HepG2 (cell line): Measurements from ENCODE around the gene RHOBTB3. TPM values are rescaled to one million over a fixed set of nuclear protein-coding genes. Genes with fewer than 3 reads are reported as not detected.

Experiments used
- ATF3 ChIP-seq: sonication (generic); formaldehyde crosslinking; IDR thresholded peaks from 2 replicates; pipeline ENCODE4 v1.4.0; 2020; ENCODE audit warnings: missing genetic modification reagents
- CBFB ChIP-seq: sonication (generic); formaldehyde crosslinking; IDR thresholded peaks from 2 replicates; pipeline ENCODE4 v1.4.0; 2020; ENCODE audit warnings: missing genetic modification reagents
- FIP1L1 ChIP-seq: fragments of 200-400 bp; formaldehyde crosslinking; IDR thresholded peaks from 2 replicates; pipeline ENCODE4 v1.6.1; 2018; ENCODE audit warnings: low read depth, mild to moderate bottlenecking, low read length, moderate library complexity, borderline replicate concordance; ENCODE audit not compliant: insufficient read depth
- FOXA1 ChIP-seq, 2 experiments: fragments of 450-650 bp in 1 of 2; sonication (generic) in 1 of 2; formaldehyde crosslinking in 1 of 2; IDR thresholded peaks; 2 replicates each; pipeline versions ENCODE4 v1.4.0 to v1.6.1; 2016 to 2020; ENCODE audit warnings: missing genetic modification reagents in 1 of 2
- GLMP ChIP-seq: sonication (generic); formaldehyde crosslinking; IDR thresholded peaks from 2 replicates; pipeline ENCODE4 v1.9.0; 2021; ENCODE audit warnings: missing genetic modification reagents, mild to moderate bottlenecking, borderline replicate concordance
- MAX ChIP-seq: IDR thresholded peaks from 2 replicates; pipeline ENCODE4 v1.6.1; 2012; ENCODE audit warnings: inconsistent platforms
- SETDB1 ChIP-seq: sonication (generic); formaldehyde crosslinking; IDR thresholded peaks from 2 replicates; pipeline ENCODE4 v1.5.1; 2020; ENCODE audit warnings: missing genetic modification reagents, mild to moderate bottlenecking, borderline replicate concordance
- SIN3B ChIP-seq: fragments of 150-350 bp; IDR thresholded peaks from 2 replicates; pipeline ENCODE4 v1.6.1; 2014; ENCODE audit warnings: low read length
- SMAD9 ChIP-seq: sonication (generic); formaldehyde crosslinking; IDR thresholded peaks from 2 replicates; pipeline ENCODE4 v1.5.1; 2020; ENCODE audit warnings: mild to moderate bottlenecking, missing genetic modification reagents
- SNAPC2 ChIP-seq: sonication (generic); formaldehyde crosslinking; IDR thresholded peaks from 2 replicates; pipeline ENCODE4 v1.8.1; 2022; ENCODE audit warnings: mild to moderate bottlenecking, missing genetic modification reagents
- STAT5B ChIP-seq: sonication (generic); formaldehyde crosslinking; IDR thresholded peaks from 2 replicates; pipeline ENCODE4 v1.4.0; 2020; ENCODE audit warnings: missing genetic modification reagents
- TBL1XR1 ChIP-seq: fragments of 150-350 bp; IDR thresholded peaks from 2 replicates; pipeline ENCODE4 v1.6.1; 2014; ENCODE audit warnings: borderline replicate concordance, low read length; ENCODE audit not compliant: partially characterized antibody
- ZBTB39 ChIP-seq: sonication (generic); formaldehyde crosslinking; IDR thresholded peaks from 2 replicates; pipeline ENCODE4 v1.5.0; 2020; ENCODE audit warnings: missing genetic modification reagents
- ZBTB7A ChIP-seq: sonication (generic); formaldehyde crosslinking; IDR thresholded peaks from 2 replicates; pipeline ENCODE4 v1.8.0; 2022; ENCODE audit warnings: mild to moderate bottlenecking, missing genetic modification reagents
- ZNF275 ChIP-seq: sonication (generic); formaldehyde crosslinking; IDR thresholded peaks from 2 replicates; pipeline ENCODE4 v1.8.0; 2022; ENCODE audit warnings: missing genetic modification reagents, mild to moderate bottlenecking, inconsistent platforms, borderline replicate concordance
- ZNF282 ChIP-seq: fragments of 450-650 bp; IDR thresholded peaks from 2 replicates; pipeline ENCODE4 v1.6.1; 2018; ENCODE audit not compliant: partially characterized antibody
- ZNF414 ChIP-seq: sonication (generic); formaldehyde crosslinking; IDR thresholded peaks from 2 replicates; pipeline ENCODE4 v1.5.0; 2020; ENCODE audit warnings: missing genetic modification reagents
- ZNF431 ChIP-seq: sonication (generic); formaldehyde crosslinking; IDR thresholded peaks from 2 replicates; pipeline ENCODE4 v1.9.0; 2022; ENCODE audit warnings: missing genetic modification reagents, low read depth, mild to moderate bottlenecking, borderline replicate concordance
- ZNF512 ChIP-seq: sonication (generic); formaldehyde crosslinking; IDR thresholded peaks from 2 replicates; pipeline ENCODE4 v1.4.0; 2020; ENCODE audit warnings: mild to moderate bottlenecking, missing genetic modification reagents
- ZNF563 ChIP-seq: sonication (generic); formaldehyde crosslinking; IDR thresholded peaks from 2 replicates; pipeline ENCODE4 v1.8.0; 2022; ENCODE audit warnings: mild to moderate bottlenecking, moderate library complexity, missing genetic modification reagents
- ZNF800 ChIP-seq: sonication (generic); formaldehyde crosslinking; IDR thresholded peaks from 2 replicates; pipeline ENCODE4 v1.4.0; 2020; ENCODE audit warnings: missing genetic modification reagents
- polyA plus RNA-seq, 8 experiments: library from polyadenylated mRNA; depleted of rRNA in 3 of 8; stranded (reverse) in 7 of 8; unstranded in 1 of 8; fragments of >200 nt; fragmentation: Illumina TruSeq in 4 of 8; extraction: Trizol in 4 of 8; gene quantifications; 2 replicates each; pipeline versions ENCODE4 v1.2.1 to v1.2.3, GENCODE V29; 2011 to 2016; ENCODE audit warnings: low read depth in 4 of 8, missing spikeins in 1 of 8, mixed read lengths in 1 of 8; ENCODE audit not compliant: insufficient read depth in 1 of 8
- total RNA-seq, 5 experiments: library from RNA; depleted of rRNA; stranded (reverse); fragments of >200 nt; fragmentation: Illumina TruSeq; extraction: Trizol; gene quantifications; 2 replicates each; pipeline ENCODE4 v1.2.3, GENCODE V29; 2016; ENCODE audit warnings: low read depth in 1 of 5

The RHOBTB3 gene
- total and polyA plus RNA-seq, 2 of the 13 experiments (the other 11 are each of a cell fraction or from before 2014, with no cell fraction given), result 31.6 to 35.4 TPM

GRCh38 chr5:95759005-95759404 is 27.9 kb downstream of the RHOBTB3 start (continued):
- no peak for TF ChIP-seq ZNF431 (CRISPR knock-in tag)
- no peak for TF ChIP-seq FOXA1 (IDR thresholded peaks at IDR 0.05)
- no peak for TF ChIP-seq FOXA1 (CRISPR knock-in tag; IDR thresholded peaks at IDR 0.05)
- TF ChIP-seq ZBTB7A (CRISPR knock-in tag), result no peak
- TF ChIP-seq ZNF414, result no peak
- TF ChIP-seq STAT5B (CRISPR knock-in tag), result no peak
- no peak for TF ChIP-seq ZNF282
- no peak for TF ChIP-seq CBFB (CRISPR knock-in tag)
- TF ChIP-seq SIN3B, result no peak
- no peak for TF ChIP-seq SMAD9 (CRISPR knock-in tag)
- peak; percentile 74 for TF ChIP-seq TBL1XR1
- TF ChIP-seq ZBTB39 (CRISPR knock-in tag), result no peak
- no peak for TF ChIP-seq ZNF563 (CRISPR knock-in tag)
- no peak for TF ChIP-seq ZNF800
- no peak for TF ChIP-seq MAX
- TF ChIP-seq SETDB1, result no peak
- no peak for TF ChIP-seq ZNF512 (CRISPR knock-in tag)
- 0 out of 2 replicates have a peak, but pooled peaks have one; percentile 39 for TF ChIP-seq ATF3
- TF ChIP-seq FIP1L1, result no peak
- peak; percentile 54; the same call in 1 of the 2 replicates for TF ChIP-seq ZNF275 (CRISPR knock-in tag)
- no peak for TF ChIP-seq GLMP (CRISPR knock-in tag)
- no peak for TF ChIP-seq SNAPC2 (CRISPR knock-in tag)
